K562 (cell line): Measurements from ENCODE around the gene ASIC3. TPM values are rescaled to one million over a fixed set of nuclear protein-coding genes. Genes with fewer than 3 reads are reported as not detected.

Experiments used
- BRD4 ChIP-seq: fragments of 200-600 bp; sonication (generic); IDR thresholded peaks from 2 replicates; pipeline ENCODE4 v1.6.1; 2017; ENCODE audit warnings: inconsistent platforms
- CBFA2T3 ChIP-seq: fragments of 450-650 bp; IDR thresholded peaks from 2 replicates; pipeline ENCODE4 v1.6.1; 2017
- CBFB ChIP-seq: sonication (generic); formaldehyde crosslinking; IDR thresholded peaks from 2 replicates; pipeline ENCODE4 v1.4.0; 2020; ENCODE audit warnings: mild to moderate bottlenecking, missing genetic modification reagents
- CHD4 ChIP-seq: fragments of 200-600 bp; sonication (generic); IDR thresholded peaks from 3 replicates; pipeline ENCODE4 v1.6.1; 2012; ENCODE audit warnings: low read depth, mild to moderate bottlenecking, mixed read lengths, low read length, inconsistent platforms; ENCODE audit not compliant: insufficient read depth, insufficient replicate concordance, poor library complexity, severe bottlenecking
- GATAD2B ChIP-seq: fragments of 450-650 bp; IDR thresholded peaks from 2 replicates; pipeline ENCODE4 v1.6.1; 2017; ENCODE audit warnings: mild to moderate bottlenecking, borderline replicate concordance
- LARP7 ChIP-seq: fragments of 450-650 bp; IDR thresholded peaks from 2 replicates; pipeline ENCODE4 v1.6.1; 2016
- NCOA6 ChIP-seq: fragments of 450-650 bp; IDR thresholded peaks from 2 replicates; pipeline ENCODE4 v1.6.1; 2017; ENCODE audit warnings: mild to moderate bottlenecking
- PURB ChIP-seq: sonication (generic); formaldehyde crosslinking; IDR thresholded peaks from 2 replicates; pipeline ENCODE4 v1.9.0; 2021; ENCODE audit warnings: low read depth, mild to moderate bottlenecking, missing genetic modification reagents
- TCF7 ChIP-seq: sonication (generic); IDR thresholded peaks from 2 replicates; pipeline ENCODE4 v1.6.1; 2016; ENCODE audit warnings: antibody characterized with exemption, borderline replicate concordance
- YY1 ChIP-seq, 3 experiments: IDR thresholded peaks; 2 replicates each; pipeline ENCODE4 v1.6.1; 2011; ENCODE audit warnings: low read length in 2 of 3, mild to moderate bottlenecking in 2 of 3, moderate library complexity in 2 of 3, borderline replicate concordance in 1 of 3, control low read depth in 1 of 3, low read depth in 1 of 3; ENCODE audit not compliant: insufficient read depth in 3 of 3, insufficient replicate concordance in 2 of 3, control insufficient read depth in 1 of 3, insufficient read length in 1 of 3; ENCODE audit errors: extremely low read depth in 1 of 3
- ZNF197 ChIP-seq: fragments of 200-800 bp; sonication (Bioruptor generic); IDR thresholded peaks from 2 replicates; pipeline ENCODE4 v1.6.1; 2016; ENCODE audit warnings: low read depth, missing genetic modification characterization, missing compliant biosample characterization
- polyA plus RNA-seq, 8 experiments: library from polyadenylated mRNA; depleted of rRNA in 4 of 8; stranded (reverse) in 5 of 8; unstranded in 3 of 8; fragments of >200 nt; fragmentation: Nextera tagmentation in 2 of 8; fragmentation: Illumina TruSeq in 1 of 8; extraction: Ambion mirVana in 2 of 8; extraction: Trizol in 1 of 8; gene quantifications; 2 replicates each; pipeline versions ENCODE4 v1.2.1 to v1.2.3, GENCODE V29; 2011 to 2014; ENCODE audit warnings: inconsistent platforms in 1 of 8, missing spikeins in 1 of 8
- total RNA-seq, 7 experiments: library from RNA; depleted of rRNA in 6 of 7; stranded (reverse); fragments of >200 nt in 6 of 7; fragmentation: Illumina TruSeq in 2 of 7; extraction: Trizol in 2 of 7; gene quantifications; 2 replicates each; pipeline versions ENCODE4 v1.2.1 to v1.2.3, GENCODE V29; 2011 to 2021; ENCODE audit warnings: low replicate concordance in 1 of 7
- TF ChIP-seq, protein P1 (sequence below): IDR thresholded peaks from 2 replicates; pipeline ENCODE4 v1.6.1; 2011; ENCODE audit not compliant: insufficient read length; ENCODE audit errors: extremely low read depth
- TF ChIP-seq, protein P2 (sequence below): IDR thresholded peaks from 3 replicates; pipeline ENCODE4 v1.6.1; 2011; ENCODE audit warnings: borderline replicate concordance, mild to moderate bottlenecking, moderate library complexity; ENCODE audit not compliant: insufficient read length; ENCODE audit errors: extremely low read depth
- TF ChIP-seq, protein P3 (sequence below): sonication (generic); formaldehyde crosslinking; IDR thresholded peaks from 2 replicates; pipeline ENCODE4 v1.8.0; 2022; ENCODE audit warnings: mild to moderate bottlenecking, missing genetic modification reagents
- TF ChIP-seq, protein P4 (sequence below): fragments of 250-450 bp; sonication (Bioruptor Pico); IDR thresholded peaks from 2 replicates; pipeline ENCODE4 v1.9.0; 2021; ENCODE audit warnings: mild to moderate bottlenecking
- TF ChIP-seq, protein P5 (sequence below): fragments of 450-650 bp; IDR thresholded peaks from 2 replicates; pipeline ENCODE4 v1.6.1; 2016
- TF ChIP-seq, protein P6 (sequence below): sonication (generic); formaldehyde crosslinking; IDR thresholded peaks from 2 replicates; pipeline ENCODE4 v1.8.0; 2022; ENCODE audit warnings: missing genetic modification reagents, mild to moderate bottlenecking, borderline replicate concordance

The ASIC3 gene
- total and polyA plus RNA-seq, 9 of the 15 experiments (the other 6 are each of a cell fraction or from before 2014, with no cell fraction given): 0.11 to 5.0 (median 0.87) TPM

DNA sequence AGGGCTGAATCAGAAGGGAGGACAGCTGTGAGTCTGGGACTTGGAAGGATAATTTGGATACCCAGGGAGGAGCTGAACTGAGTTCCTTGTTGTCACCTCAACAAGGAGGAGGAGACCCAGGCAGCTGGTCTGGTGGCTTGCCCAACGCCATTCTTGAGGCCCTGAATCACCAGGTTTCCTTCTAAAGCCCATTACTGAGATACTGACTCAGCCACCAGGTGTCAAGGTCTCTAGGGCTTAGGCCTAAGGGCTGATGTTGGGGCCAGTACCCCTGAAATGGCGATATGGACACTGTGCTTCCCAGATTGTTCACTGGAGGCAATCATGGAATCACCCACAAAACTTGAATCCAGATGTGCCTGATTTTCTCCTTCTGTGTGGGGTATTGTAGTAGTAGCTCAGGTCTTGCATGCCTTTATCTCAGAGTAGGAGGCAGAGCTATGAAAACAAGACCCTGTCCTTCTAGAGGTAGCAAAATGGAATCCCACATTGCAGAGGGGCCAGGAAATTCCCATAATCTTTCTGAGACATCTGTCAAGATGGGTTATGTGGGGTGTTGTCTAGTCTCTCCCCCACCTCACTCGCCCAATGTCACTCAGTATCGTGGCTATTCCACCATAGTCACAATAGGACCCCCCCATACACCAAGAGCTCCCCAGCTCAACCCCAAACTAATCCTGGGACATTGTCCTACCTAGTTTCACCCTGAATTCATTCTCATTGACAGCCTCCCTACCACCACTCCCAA is 22.2 kb upstream of the ASIC3 start (continued):
- TF ChIP-seq, protein P1, sequence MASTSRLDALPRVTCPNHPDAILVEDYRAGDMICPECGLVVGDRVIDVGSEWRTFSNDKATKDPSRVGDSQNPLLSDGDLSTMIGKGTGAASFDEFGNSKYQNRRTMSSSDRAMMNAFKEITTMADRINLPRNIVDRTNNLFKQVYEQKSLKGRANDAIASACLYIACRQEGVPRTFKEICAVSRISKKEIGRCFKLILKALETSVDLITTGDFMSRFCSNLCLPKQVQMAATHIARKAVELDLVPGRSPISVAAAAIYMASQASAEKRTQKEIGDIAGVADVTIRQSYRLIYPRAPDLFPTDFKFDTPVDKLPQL: no peak
- TF ChIP-seq, protein P2, sequence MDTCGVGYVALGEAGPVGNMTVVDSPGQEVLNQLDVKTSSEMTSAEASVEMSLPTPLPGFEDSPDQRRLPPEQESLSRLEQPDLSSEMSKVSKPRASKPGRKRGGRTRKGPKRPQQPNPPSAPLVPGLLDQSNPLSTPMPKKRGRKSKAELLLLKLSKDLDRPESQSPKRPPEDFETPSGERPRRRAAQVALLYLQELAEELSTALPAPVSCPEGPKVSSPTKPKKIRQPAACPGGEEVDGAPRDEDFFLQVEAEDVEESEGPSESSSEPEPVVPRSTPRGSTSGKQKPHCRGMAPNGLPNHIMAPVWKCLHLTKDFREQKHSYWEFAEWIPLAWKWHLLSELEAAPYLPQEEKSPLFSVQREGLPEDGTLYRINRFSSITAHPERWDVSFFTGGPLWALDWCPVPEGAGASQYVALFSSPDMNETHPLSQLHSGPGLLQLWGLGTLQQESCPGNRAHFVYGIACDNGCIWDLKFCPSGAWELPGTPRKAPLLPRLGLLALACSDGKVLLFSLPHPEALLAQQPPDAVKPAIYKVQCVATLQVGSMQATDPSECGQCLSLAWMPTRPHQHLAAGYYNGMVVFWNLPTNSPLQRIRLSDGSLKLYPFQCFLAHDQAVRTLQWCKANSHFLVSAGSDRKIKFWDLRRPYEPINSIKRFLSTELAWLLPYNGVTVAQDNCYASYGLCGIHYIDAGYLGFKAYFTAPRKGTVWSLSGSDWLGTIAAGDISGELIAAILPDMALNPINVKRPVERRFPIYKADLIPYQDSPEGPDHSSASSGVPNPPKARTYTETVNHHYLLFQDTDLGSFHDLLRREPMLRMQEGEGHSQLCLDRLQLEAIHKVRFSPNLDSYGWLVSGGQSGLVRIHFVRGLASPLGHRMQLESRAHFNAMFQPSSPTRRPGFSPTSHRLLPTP: no peak
- TF ChIP-seq, protein P3, sequence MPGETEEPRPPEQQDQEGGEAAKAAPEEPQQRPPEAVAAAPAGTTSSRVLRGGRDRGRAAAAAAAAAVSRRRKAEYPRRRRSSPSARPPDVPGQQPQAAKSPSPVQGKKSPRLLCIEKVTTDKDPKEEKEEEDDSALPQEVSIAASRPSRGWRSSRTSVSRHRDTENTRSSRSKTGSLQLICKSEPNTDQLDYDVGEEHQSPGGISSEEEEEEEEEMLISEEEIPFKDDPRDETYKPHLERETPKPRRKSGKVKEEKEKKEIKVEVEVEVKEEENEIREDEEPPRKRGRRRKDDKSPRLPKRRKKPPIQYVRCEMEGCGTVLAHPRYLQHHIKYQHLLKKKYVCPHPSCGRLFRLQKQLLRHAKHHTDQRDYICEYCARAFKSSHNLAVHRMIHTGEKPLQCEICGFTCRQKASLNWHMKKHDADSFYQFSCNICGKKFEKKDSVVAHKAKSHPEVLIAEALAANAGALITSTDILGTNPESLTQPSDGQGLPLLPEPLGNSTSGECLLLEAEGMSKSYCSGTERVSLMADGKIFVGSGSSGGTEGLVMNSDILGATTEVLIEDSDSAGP: no peak
- no peak for TF ChIP-seq ZNF197 (CRISPR knock-in tag)
- peak in 1 of 3 experiments; percentile 63 for TF ChIP-seq YY1 (IDR thresholded peaks at IDR 0.05; ENCODE audit: borderline replicate concordance in 1 of 3, control insufficient read depth in 1 of 3, extremely low read depth in 1 of 3, insufficient read depth in 3 of 3, insufficient read length in 1 of 3, insufficient replicate concordance in 2 of 3, low read depth in 1 of 3, low read length in 2 of 3)
- no peak for TF ChIP-seq PURB (CRISPR knock-in tag)
- no peak for TF ChIP-seq GATAD2B
- TF ChIP-seq, protein P4, sequence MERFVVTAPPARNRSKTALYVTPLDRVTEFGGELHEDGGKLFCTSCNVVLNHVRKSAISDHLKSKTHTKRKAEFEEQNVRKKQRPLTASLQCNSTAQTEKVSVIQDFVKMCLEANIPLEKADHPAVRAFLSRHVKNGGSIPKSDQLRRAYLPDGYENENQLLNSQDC: no peak; the same call in 1 of the 2 replicates
- no peak for TF ChIP-seq NCOA6
- TF ChIP-seq LARP7: no peak
- no peak; the same call in 1 of the 2 replicates for TF ChIP-seq CBFB (CRISPR knock-in tag)
- no peak for TF ChIP-seq BRD4
- peak; percentile 70 for TF ChIP-seq CBFA2T3
- TF ChIP-seq, protein P5, sequence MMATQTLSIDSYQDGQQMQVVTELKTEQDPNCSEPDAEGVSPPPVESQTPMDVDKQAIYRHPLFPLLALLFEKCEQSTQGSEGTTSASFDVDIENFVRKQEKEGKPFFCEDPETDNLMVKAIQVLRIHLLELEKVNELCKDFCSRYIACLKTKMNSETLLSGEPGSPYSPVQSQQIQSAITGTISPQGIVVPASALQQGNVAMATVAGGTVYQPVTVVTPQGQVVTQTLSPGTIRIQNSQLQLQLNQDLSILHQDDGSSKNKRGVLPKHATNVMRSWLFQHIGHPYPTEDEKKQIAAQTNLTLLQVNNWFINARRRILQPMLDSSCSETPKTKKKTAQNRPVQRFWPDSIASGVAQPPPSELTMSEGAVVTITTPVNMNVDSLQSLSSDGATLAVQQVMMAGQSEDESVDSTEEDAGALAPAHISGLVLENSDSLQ: peak; percentile 27; the same call in 1 of the 2 replicates
- TF ChIP-seq, protein P6, sequence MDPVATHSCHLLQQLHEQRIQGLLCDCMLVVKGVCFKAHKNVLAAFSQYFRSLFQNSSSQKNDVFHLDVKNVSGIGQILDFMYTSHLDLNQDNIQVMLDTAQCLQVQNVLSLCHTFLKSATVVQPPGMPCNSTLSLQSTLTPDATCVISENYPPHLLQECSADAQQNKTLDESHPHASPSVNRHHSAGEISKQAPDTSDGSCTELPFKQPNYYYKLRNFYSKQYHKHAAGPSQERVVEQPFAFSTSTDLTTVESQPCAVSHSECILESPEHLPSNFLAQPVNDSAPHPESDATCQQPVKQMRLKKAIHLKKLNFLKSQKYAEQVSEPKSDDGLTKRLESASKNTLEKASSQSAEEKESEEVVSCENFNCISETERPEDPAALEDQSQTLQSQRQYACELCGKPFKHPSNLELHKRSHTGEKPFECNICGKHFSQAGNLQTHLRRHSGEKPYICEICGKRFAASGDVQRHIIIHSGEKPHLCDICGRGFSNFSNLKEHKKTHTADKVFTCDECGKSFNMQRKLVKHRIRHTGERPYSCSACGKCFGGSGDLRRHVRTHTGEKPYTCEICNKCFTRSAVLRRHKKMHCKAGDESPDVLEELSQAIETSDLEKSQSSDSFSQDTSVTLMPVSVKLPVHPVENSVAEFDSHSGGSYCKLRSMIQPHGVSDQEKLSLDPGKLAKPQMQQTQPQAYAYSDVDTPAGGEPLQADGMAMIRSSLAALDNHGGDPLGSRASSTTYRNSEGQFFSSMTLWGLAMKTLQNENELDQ (CRISPR knock-in tag): no peak
- no peak for TF ChIP-seq TCF7
- no peak for TF ChIP-seq CHD4
